IMR-90 (cell line): ENCODE results near the gene SHOX. TPM values are rescaled to one million over a fixed set of nuclear protein-coding genes. Genes with fewer than 3 reads are reported as not detected.

Experiments
- ATAC-seq: fragments of 200-7000 bp; cut with Tn5 transposase; 2 replicates; pipeline ENCODE4 v1.9.1; 2020; ENCODE audit warnings: low read depth, mild to moderate bottlenecking, moderate library complexity
- BruUV-seq: library from RNA; stranded (reverse); fragments of 400-500 nt; replicated peaks from 2 replicates; lab custom pipeline; 2021; lab: Mats Ljungman, UMichigan
- CTCF ChIA-PET: fragments of 300-600 bp; formaldehyde crosslinking; extraction: SDS; loops from one replicate; lab custom pipeline; 2021; ENCODE audit warnings: antibody characterized with exemption; lab: Yijun Ruan, JAX
- POLR2A ChIA-PET: fragments of 300-600 bp; sonication (Branson Sonifier 250); formaldehyde crosslinking; loops from one replicate; lab custom pipeline; 2022; ENCODE audit warnings: antibody characterized with exemption; ENCODE audit not compliant: unreplicated experiment; lab: Charles Lee
- DNase-seq: peaks from one replicate; pipeline ENCODE4 v3.0.0; 2013
- H2AFZ ChIP-seq: replicated peaks from 2 replicates; pipeline ENCODE3; 2013; ENCODE audit warnings: low read length, mild to moderate bottlenecking; ENCODE audit not compliant: poor library complexity
- H2AK5ac ChIP-seq: 2 replicates; pipeline ENCODE4 v1.6.1; 2013; ENCODE audit warnings: low read depth, low read length, inconsistent platforms
- H2AK9ac ChIP-seq: replicated peaks from 2 replicates; pipeline ENCODE3; 2013; ENCODE audit warnings: mild to moderate bottlenecking, low read depth, low read length, moderate library complexity; ENCODE audit not compliant: poor library complexity
- H2BK120ac ChIP-seq: 2 replicates; pipeline ENCODE4 v1.6.1; 2013; ENCODE audit warnings: low read depth, low read length, inconsistent platforms
- H2BK15ac ChIP-seq: 3 replicates; pipeline ENCODE4 v1.6.1; 2013; ENCODE audit warnings: low read depth, low read length, inconsistent platforms
- H2BK20ac ChIP-seq: 2 replicates; pipeline ENCODE4 v1.6.1; 2013; ENCODE audit warnings: low read depth, mild to moderate bottlenecking, inconsistent platforms, low read length, moderate library complexity
- H2BK5ac ChIP-seq: 2 replicates; pipeline ENCODE4 v1.6.1; 2013; ENCODE audit warnings: mild to moderate bottlenecking, low read depth, low read length, inconsistent platforms; ENCODE audit not compliant: poor library complexity, severe bottlenecking
- H3K14ac ChIP-seq: replicated peaks from 2 replicates; pipeline ENCODE4 v1.6.1; 2013; ENCODE audit warnings: low read depth, low read length, inconsistent platforms
- H3K18ac ChIP-seq: 2 replicates; pipeline ENCODE4 v1.6.1; 2013; ENCODE audit warnings: low read depth, low read length, control low read depth
- H3K23ac ChIP-seq: 2 replicates; pipeline ENCODE4 v1.6.1; 2013; ENCODE audit warnings: low read depth, low read length, inconsistent platforms
- H3K27ac ChIP-seq: 2 replicates; pipeline ENCODE4 v1.5.1; 2013; ENCODE audit warnings: mild to moderate bottlenecking, control low read depth, low read length; ENCODE audit not compliant: insufficient read depth
- H3K27me3 ChIP-seq: 2 replicates; pipeline ENCODE4 v1.6.1; 2013; ENCODE audit warnings: low read length; ENCODE audit not compliant: control insufficient read depth, insufficient read depth
- H3K36me3 ChIP-seq: 2 replicates; pipeline ENCODE4 v1.6.1; 2013; ENCODE audit warnings: low read length, mixed read lengths; ENCODE audit not compliant: control insufficient read depth, insufficient read depth
- H3K4ac ChIP-seq: 2 replicates; pipeline ENCODE4 v1.6.1; 2013; ENCODE audit warnings: low read depth, low read length, inconsistent platforms
- H3K4me1 ChIP-seq: 2 replicates; pipeline ENCODE4 v1.6.1; 2013; ENCODE audit warnings: low read length, mixed read lengths; ENCODE audit not compliant: control insufficient read depth, insufficient read depth
- H3K4me2 ChIP-seq: 2 replicates; pipeline ENCODE4 v1.6.1; 2013; ENCODE audit warnings: low read depth, mild to moderate bottlenecking, control low read depth, low read length, moderate library complexity
- H3K4me3 ChIP-seq: 2 replicates; pipeline ENCODE4 v1.5.1; 2013; ENCODE audit warnings: low read depth, mild to moderate bottlenecking, control low read depth, low read length, moderate library complexity; ENCODE audit not compliant: insufficient read depth
- H3K56ac ChIP-seq: 2 replicates; pipeline ENCODE4 v1.6.1; 2013; ENCODE audit warnings: low read length, inconsistent platforms; ENCODE audit not compliant: insufficient read depth; ENCODE audit errors: extremely low read depth
- H3K79me1 ChIP-seq, 2 experiments: 2 replicates each; pipeline ENCODE4 v1.6.1; 2013; ENCODE audit warnings: low read length in 2 of 2, inconsistent platforms in 1 of 2, low read depth in 1 of 2
- H3K9ac ChIP-seq: 2 replicates; pipeline ENCODE4 v1.6.1; 2013; ENCODE audit warnings: low read depth, low read length, control low read depth
- H3K9me1 ChIP-seq: 2 replicates; pipeline ENCODE4 v1.6.1; 2013; ENCODE audit warnings: low read length, inconsistent platforms; ENCODE audit not compliant: insufficient read depth
- H3K9me3 ChIP-seq: 2 replicates; pipeline ENCODE4 v1.6.1; 2013; ENCODE audit warnings: low read length; ENCODE audit not compliant: control insufficient read depth, insufficient read depth
- H4K20me1 ChIP-seq: 2 replicates; pipeline ENCODE4 v1.6.1; 2013; ENCODE audit warnings: low read length, inconsistent platforms; ENCODE audit not compliant: insufficient read depth
- H4K5ac ChIP-seq: 2 replicates; pipeline ENCODE4 v1.6.1; 2013; ENCODE audit warnings: mild to moderate bottlenecking, low read depth, low read length, control low read depth
- H4K8ac ChIP-seq, 2 experiments: 2 replicates each; pipeline ENCODE4 v1.6.1; 2013; ENCODE audit warnings: low read depth in 2 of 2, low read length in 2 of 2, control low read depth in 1 of 2, inconsistent platforms in 1 of 2
- H4K91ac ChIP-seq: 2 replicates; pipeline ENCODE4 v1.6.1; 2013; ENCODE audit warnings: low read depth, low read length, inconsistent platforms; ENCODE audit not compliant: insufficient read depth
- ELK1 ChIP-seq: fragments of 150-350 bp; IDR thresholded peaks from 2 replicates; pipeline ENCODE4 v1.6.1; 2016; ENCODE audit warnings: low read depth, mild to moderate bottlenecking, low read length, moderate library complexity, borderline replicate concordance
- FOS ChIP-seq: fragments of 150-350 bp; IDR thresholded peaks from 2 replicates; pipeline ENCODE4 v1.6.1; 2016; ENCODE audit warnings: low read depth, low read length
- RCOR1 ChIP-seq: IDR thresholded peaks from 2 replicates; pipeline ENCODE4 v1.6.1; 2012; ENCODE audit warnings: mild to moderate bottlenecking, low read length, improper control_type of control experiment; ENCODE audit not compliant: insufficient replicate concordance
- WGBS, 2 experiments: methylation state at CpG; one replicate each; pipeline versions ENCODE4 v1.1.5 to v1.1.7; 2013; ENCODE audit warnings: missing lambda C conversion rate in 2 of 2; ENCODE audit not compliant: insufficient read length in 1 of 2; ENCODE audit errors: extremely low coverage in 2 of 2; 5-methylcytosine and 5-hydroxymethylcytosine counted together
- dilution Hi-C: fragments of 300-500 bp; cut with HindIII; formaldehyde crosslinking; loops from one replicate; pipeline ENCODE4 v1.14.3; 2018; ENCODE audit warnings: low sequenced_read_pairs; ENCODE audit not compliant: unreplicated experiment
- in situ Hi-C: fragments of 300-500 bp; cut with MboI; formaldehyde crosslinking; loops from 3 replicates; pipeline ENCODE4 v1.14.3; 2019; ENCODE audit warnings: low sequenced_read_pairs, inconsistent platforms, mixed read lengths
- intact Hi-C: fragments of 100-400 bp; cut with micrococcal nuclease; formaldehyde crosslinking; loops from 2 replicates; pipeline ENCODE4 v1.10.0; 2022
- polyA plus RNA-seq, 3 experiments: library from polyadenylated mRNA; depleted of rRNA; stranded (reverse); fragments of >200 nt; gene quantifications; 2 replicates each; pipeline ENCODE4 v1.2.3, GENCODE V29; 2012; ENCODE audit warnings: low replicate concordance in 1 of 3
- total RNA-seq: library from RNA; depleted of rRNA; stranded (reverse); fragments of >200 nt; gene quantifications from 2 replicates; pipeline ENCODE4 v1.2.3, GENCODE V29; 2012
- TF ChIP-seq, protein P1 (sequence below): conservative IDR thresholded peaks from 2 replicates; pipeline ENCODE4 v1.5.1; 2012; ENCODE audit warnings: mild to moderate bottlenecking, low read depth, low read length, improper control_type of control experiment

SHOX gene
- total and polyA plus RNA-seq, 2 of the 4 experiments (the other 2 are of a cell fraction): not detected

DNA sequence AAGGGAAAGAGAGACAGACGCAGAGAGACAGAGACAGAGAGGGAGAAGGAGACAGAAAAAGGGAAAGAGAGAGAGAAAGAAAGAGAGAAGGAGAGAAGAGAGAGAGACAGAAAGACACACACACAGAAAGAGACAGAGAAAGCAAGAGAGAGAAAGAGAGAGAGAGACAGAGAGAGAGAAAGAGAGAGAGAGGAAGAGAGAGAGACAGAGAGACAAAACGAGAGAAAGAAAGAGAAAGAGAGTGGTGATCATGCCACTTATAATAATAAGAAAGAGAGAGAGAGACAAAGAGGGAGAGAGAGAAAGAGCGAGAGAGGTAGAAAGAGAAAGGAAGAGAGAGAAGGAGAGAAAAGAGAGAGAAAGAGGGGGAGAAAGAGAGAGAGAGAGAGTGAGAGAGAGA, 51.4 kb downstream of the SHOX start:
- Histone ChIP-seq H3K27me3 (no peaks in the 10 kb centered on the region), H3K27ac (no peak overlapping the region), H3K4me2 (no peak overlapping the region), H3K4me3 (no peak overlapping the region), H2AK9ac (no peak overlapping the region), H3K18ac (no peak overlapping the region), H4K5ac (no peak overlapping the region), H3K9ac (no peak overlapping the region), H3K4me1 (no peaks in the 10 kb centered on the region), H4K20me1 (no peaks in the 10 kb centered on the region), H3K79me1 (no peaks in the 10 kb centered on the region), H3K23ac (no peak overlapping the region), H4K8ac (no peak overlapping the region), H3K9me3 (peaks cover 23% of the 10 kb centered on the region), H2BK20ac (no peak overlapping the region), H3K4ac (no peak overlapping the region), H3K14ac (no peak overlapping the region), H2AK5ac (no peak overlapping the region), H3K56ac (no peak overlapping the region), H2BK120ac (no peak overlapping the region), H2AFZ (no peak overlapping the region), H3K9me1 (no peaks in the 10 kb centered on the region), H2BK15ac (no peak overlapping the region), H4K91ac (no peak overlapping the region), H3K36me3 (no peaks in the 10 kb centered on the region), H2BK5ac (no peak overlapping the region)
- no TSS peak for BruUV-seq
- dilution Hi-C loops: no loop called here
- in situ Hi-C loops: no loop called here
- ChIA-PET POLR2A (no interaction called here), CTCF (no interaction called here)
- no peak for ATAC-seq
- WGBS, 2 experiments: 67% methylated on average over 1 of the region's 3 CpGs; no CpG with 5 or more reads in 1 of the 2 experiments
- intact Hi-C loops: no loop called here
- TF ChIP-seq RCOR1 (no peak), ELK1 (no peak), FOS (no peak)
- TF ChIP-seq, protein P1, sequence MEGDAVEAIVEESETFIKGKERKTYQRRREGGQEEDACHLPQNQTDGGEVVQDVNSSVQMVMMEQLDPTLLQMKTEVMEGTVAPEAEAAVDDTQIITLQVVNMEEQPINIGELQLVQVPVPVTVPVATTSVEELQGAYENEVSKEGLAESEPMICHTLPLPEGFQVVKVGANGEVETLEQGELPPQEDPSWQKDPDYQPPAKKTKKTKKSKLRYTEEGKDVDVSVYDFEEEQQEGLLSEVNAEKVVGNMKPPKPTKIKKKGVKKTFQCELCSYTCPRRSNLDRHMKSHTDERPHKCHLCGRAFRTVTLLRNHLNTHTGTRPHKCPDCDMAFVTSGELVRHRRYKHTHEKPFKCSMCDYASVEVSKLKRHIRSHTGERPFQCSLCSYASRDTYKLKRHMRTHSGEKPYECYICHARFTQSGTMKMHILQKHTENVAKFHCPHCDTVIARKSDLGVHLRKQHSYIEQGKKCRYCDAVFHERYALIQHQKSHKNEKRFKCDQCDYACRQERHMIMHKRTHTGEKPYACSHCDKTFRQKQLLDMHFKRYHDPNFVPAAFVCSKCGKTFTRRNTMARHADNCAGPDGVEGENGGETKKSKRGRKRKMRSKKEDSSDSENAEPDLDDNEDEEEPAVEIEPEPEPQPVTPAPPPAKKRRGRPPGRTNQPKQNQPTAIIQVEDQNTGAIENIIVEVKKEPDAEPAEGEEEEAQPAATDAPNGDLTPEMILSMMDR: no peak
- no peak for DNase-seq
